GM18519 (cell line): Measurements from ENCODE around the gene AOAH.
"Not testable (repeated sequence)": the region's sequence is repeated elsewhere in the genome, so short reads cannot be mapped to it uniquely, and the experiment has no call there.

Experiments used
- ATAC-seq: cut with Tn5 transposase; IDR thresholded peaks from one replicate; pipeline ENCODE4 v1.9.1; 2021; ENCODE audit warnings: mild to moderate bottlenecking, moderate library complexity; ENCODE audit not compliant: unreplicated experiment, low FRiP score

The AOAH gene

GRCh38 chr7:36741866-36742265 lies 17.6 kb upstream of the AOAH start:
- ATAC-seq: no peak

- no peak for ATAC-seq
These were observed 15.1 kb upstream of the AOAH start for GRCh38 chr7:36739351-36739750.

- ATAC-seq: peak; percentile 95
These were observed 12.6 kb upstream of the AOAH start for GRCh38 chr7:36736899-36737211.

- ATAC-seq: peak; percentile 7
These were observed 12.0 kb upstream of the AOAH start for GRCh38 chr7:36736090-36736898.

- ATAC-seq: no peak
These were observed 10.9 kb upstream of the AOAH start for GRCh38 chr7:36735172-36735571.

- no peak for ATAC-seq
These were observed 10.4 kb upstream of the AOAH start for GRCh38 chr7:36734731-36735130.

- no peak for ATAC-seq
These were observed 9.1 kb upstream of the AOAH start for GRCh38 chr7:36733411-36733810.

GRCh38 chr7:36732806-36733205 lies 8.5 kb upstream of the AOAH start:
- no peak for ATAC-seq

GRCh38 chr7:36730046-36730445 lies 5.8 kb upstream of the AOAH start:
- no peak for ATAC-seq

- no peak for ATAC-seq
These were observed 3.8 kb upstream of the AOAH start for GRCh38 chr7:36728143-36728542.

- ATAC-seq: no peak
These were observed 2.7 kb upstream of the AOAH start for GRCh38 chr7:36726806-36727503.

GRCh38 chr7:36726311-36726710 lies 2.0 kb upstream of the AOAH start:
- ATAC-seq: no peak

GRCh38 chr7:36724996-36725395 lies 702 bp upstream of the AOAH start:
- ATAC-seq: no peak

- no peak for ATAC-seq
These were observed 1.0 kb downstream of the AOAH start for GRCh38 chr7:36723291-36723690.

GRCh38 chr7:36719083-36719632 lies 5.1 kb downstream of the AOAH start:
- no peak for ATAC-seq

GRCh38 chr7:36717586-36717985 lies 6.7 kb downstream of the AOAH start:
- ATAC-seq: no peak

- ATAC-seq: not testable (repeated sequence)
These were observed 7.5 kb downstream of the AOAH start for GRCh38 chr7:36716802-36717201.

- no peak for ATAC-seq
These were observed 12.3 kb downstream of the AOAH start for GRCh38 chr7:36712015-36712414.

GRCh38 chr7:36711256-36711655 lies 13.0 kb downstream of the AOAH start:
- no peak for ATAC-seq

- ATAC-seq: no peak
These were observed 14.0 kb downstream of the AOAH start for GRCh38 chr7:36710186-36710791.

GRCh38 chr7:36708767-36709166 lies 15.5 kb downstream of the AOAH start:
- no peak for ATAC-seq
